HuH-7 (cell line): ENCODE results near the gene TOR1B.

Source experiments
- DNase-seq: peaks from one replicate; pipeline ENCODE4 v3.0.0; 2011; ENCODE audit warnings: low spot score

Gene TOR1B

DNA sequence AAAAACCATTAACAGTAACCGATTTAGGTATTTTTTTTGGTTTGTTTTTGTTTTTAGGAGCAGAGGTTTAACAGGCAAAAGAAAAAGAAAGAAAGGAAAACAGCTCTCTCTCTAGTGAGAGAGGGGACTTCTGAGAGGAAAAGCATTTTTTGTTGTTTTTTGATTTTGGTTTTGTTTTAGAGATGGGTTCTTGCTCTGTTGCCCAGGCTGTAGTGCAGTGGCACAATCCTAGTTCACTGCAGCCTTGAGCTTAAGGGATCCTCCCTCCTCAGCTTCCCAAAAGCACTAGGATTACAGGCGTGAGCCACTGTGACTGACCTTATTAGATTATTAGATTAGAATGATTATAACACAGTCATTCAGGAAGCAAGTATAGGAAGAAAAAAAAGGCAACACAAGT lies 42.4 kb downstream of the TOR1B start:
- DNase-seq: no peak

DNA sequence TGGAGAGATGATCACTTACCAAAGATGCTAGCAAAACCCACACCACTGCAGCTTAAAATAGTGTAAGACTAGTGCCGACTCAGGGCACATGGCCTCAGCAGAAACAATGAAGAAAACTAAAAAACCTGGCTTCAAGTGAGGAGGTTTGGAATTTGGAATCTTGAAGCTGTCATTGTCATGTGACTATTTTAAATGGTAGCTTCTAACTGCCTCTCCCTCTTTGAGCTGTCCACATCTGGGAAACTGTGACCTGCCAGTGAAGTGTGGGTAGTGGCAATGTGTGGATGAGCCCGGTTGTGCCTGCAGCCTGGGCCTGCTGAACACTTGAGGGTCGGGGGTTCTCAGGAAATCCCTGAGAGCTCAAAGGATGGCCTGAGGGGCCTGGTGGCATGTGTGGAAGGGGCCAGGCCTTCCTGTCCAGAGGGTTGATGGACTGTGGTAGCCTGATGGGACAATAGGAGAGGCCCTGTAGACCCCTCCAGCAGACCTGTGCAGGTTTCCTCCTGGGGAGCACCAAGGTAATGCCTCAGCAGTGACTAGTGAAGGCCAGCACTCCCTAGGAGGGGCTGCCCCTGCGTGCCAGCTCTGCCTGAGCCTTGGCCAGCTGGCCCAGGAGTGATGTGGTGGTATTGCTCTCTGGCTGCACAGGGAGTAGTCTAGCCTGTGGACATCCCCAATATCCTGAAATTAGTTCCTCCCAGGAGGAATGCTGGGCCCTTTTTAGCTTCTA lies 45.9 kb downstream of the TOR1B start:
- DNase-seq: no peak

- DNase-seq: no peak
Measured at GRCh38 chr9:129849901-129850300, 46.9 kb downstream of the TOR1B start.

DNA sequence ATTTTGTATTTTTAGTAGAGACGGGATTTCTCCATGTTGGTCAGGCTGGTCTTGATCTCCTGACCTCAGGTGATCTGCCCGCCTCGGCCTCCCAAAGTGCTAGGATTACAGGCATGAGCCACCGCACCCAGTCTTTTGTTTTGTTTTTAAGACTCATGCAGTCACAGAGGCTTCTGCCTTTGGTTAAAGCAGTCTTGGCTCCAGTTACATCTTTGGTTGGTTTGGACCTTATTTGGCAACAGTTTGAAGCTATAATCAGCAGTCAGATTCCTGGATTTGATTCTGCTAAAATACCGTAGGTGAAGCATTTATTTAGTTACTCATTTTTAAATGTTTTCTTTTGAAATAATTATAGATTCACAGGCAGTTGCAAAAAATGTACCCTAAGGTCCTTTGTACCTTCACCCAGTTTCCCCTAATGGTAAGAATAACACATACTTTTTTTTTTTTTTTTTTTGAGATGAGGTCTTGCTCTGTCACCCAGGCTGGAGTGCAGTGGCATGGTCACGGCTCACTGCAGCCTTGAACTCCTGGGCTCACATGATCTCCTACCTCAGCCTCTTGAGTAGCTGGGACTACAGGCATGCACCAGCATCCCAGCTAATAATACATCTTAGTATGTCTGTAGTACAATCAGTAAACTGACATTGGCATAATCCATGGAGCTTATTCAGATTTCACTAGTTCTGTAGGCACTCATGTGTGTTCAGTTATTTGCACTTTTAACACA lies 48.0 kb downstream of the TOR1B start:
- DNase-seq: no peak

DNA sequence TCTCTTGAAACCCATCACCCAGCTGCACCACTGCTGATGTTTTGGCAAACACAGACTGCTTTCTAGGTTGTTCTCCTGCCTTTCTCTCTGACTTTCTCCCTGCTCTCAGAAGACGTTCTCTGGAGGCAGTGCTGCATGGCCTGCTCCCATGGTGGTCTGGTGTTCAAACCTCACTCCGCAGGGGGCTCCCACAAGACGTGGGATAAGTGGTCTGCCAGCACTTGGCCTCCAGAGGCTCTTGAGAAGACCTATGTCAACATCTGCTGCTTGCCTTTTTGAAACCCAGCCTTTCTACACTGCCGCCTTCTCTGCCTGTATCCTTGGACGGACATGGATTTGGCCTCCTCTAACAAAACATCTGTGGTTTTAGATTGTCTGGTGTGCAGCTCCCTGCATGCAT lies 48.8 kb downstream of the TOR1B start:
- DNase-seq: no peak

DNA sequence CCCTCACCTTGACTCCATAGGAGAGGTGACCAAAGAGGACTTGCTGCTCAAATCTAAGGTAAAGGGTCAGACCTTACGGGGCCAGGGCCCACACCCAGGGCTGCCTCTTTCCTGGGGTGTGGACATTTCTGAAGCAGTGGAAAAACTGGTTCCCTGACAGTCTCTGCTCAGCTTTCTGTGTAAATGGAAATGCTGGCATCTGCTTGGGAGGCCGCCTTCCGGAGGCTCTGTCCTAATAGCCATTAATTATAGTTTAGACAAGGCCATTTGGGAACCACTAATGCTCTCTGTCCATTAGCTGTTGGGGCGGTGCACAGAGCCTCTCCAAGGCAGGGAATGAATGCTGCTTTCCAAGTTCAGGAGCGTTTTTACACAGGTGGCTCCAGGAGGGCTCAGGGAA lies 49.6 kb downstream of the TOR1B start:
- DNase-seq: no peak

DNA sequence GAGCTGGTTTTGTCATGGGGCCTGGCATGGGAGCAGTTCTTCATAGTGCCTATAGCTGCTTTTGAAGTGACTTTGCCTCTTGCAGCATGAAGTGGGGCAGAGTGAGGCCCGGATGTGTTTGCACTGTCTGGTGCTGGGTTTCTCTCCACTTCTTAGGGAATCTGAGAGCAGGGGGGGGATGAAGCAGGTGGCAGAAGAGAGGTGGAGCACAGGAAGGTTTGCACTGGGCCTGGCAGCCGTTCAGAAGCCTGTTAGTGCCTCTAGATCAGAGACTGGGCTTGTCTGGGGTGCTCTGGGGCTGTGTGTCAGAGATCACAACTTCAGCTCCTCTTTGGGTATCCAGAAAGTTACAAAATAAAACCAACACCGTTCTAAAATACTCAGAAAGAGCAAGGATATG lies 50.6 kb downstream of the TOR1B start:
- no peak for DNase-seq

- DNase-seq: no peak
Measured at GRCh38 chr9:129854588-129855110, 51.7 kb downstream of the TOR1B start.

DNA sequence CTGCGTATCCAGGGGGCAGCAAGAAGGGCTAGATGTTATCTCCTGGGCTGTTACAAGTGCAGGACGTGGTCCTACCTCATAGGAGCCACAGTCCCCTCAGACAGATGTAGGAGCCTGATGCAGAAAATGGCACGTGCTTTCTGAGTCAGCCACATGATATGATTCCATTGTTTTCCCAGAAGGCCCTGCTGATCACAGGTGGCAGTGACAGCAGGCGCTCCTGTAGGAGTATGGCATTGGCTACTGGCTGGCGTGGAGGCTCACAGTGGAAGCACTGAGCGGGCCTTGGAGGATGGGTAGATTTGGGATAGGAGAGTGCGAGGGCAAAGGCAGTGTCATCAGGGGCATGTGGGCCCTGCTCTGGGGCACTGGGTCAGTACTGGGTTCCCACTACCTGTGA lies 54.2 kb downstream of the TOR1B start:
- DNase-seq: no peak

- DNase-seq: no peak
Measured at GRCh38 chr9:129858167-129858962, 55.4 kb downstream of the TOR1B start.
